ENCODE measurements around the gene PCDHGC5. TPM values are rescaled to one million over a fixed set of nuclear protein-coding genes. Genes with fewer than 3 reads are reported as not detected.

The PCDHGC5 gene
- polyA plus RNA-seq, 1 donor: 0.78 TPM

GRCh38 chr5:141529873-141530272 is 41.0 kb downstream of the PCDHGC5 start:
- no peak for DNase-seq (ENCODE audit: low read depth)

GRCh38 chr5:141532726-141533125 is 43.8 kb downstream of the PCDHGC5 start:
- DNase-seq (ENCODE audit: low read depth): no peak

GRCh38 chr5:141533897-141534296 is 45.0 kb downstream of the PCDHGC5 start:
- DNase-seq (ENCODE audit: low read depth): no peak

- no peak for DNase-seq (ENCODE audit: low read depth)
These were observed 45.8 kb downstream of the PCDHGC5 start for GRCh38 chr5:141534492-141535213.

Other genes starting within 250 kb of the PCDHGC5 start
- 7.0 TPM for gene PCDHB15, start 243.7 kb upstream of the PCDHGC5 start, polyA plus RNA-seq (ENCODE audit: insufficient read length)
- gene SLC25A2, start 185.0 kb upstream of the PCDHGC5 start, polyA plus RNA-seq (ENCODE audit: insufficient read length): 0.10 TPM
- 76.1 TPM for gene TAF7, start 168.3 kb upstream of the PCDHGC5 start, polyA plus RNA-seq (ENCODE audit: insufficient read length)
- 0.58 TPM for gene PCDHGA1, start 158.6 kb upstream of the PCDHGC5 start, polyA plus RNA-seq (ENCODE audit: insufficient read length)
- gene PCDHGA2, start 150.3 kb upstream of the PCDHGC5 start, polyA plus RNA-seq (ENCODE audit: insufficient read length): 2.1 TPM
- 1.1 TPM for gene PCDHGA3, start 145.3 kb upstream of the PCDHGC5 start, polyA plus RNA-seq (ENCODE audit: insufficient read length)
- 0.49 TPM for gene PCDHGB1, start 139.0 kb upstream of the PCDHGC5 start, polyA plus RNA-seq (ENCODE audit: insufficient read length)
- 1.0 TPM for gene PCDHGA4, start 134.1 kb upstream of the PCDHGC5 start, polyA plus RNA-seq (ENCODE audit: insufficient read length)
- 1.7 TPM for gene PCDHGB2, start 129.1 kb upstream of the PCDHGC5 start, polyA plus RNA-seq (ENCODE audit: insufficient read length)
- 2.6 TPM for gene PCDHGA5, start 124.9 kb upstream of the PCDHGC5 start, polyA plus RNA-seq (ENCODE audit: insufficient read length)
- 1.6 TPM for gene PCDHGB3, start 118.8 kb upstream of the PCDHGC5 start, polyA plus RNA-seq (ENCODE audit: insufficient read length)
- gene PCDHGA6, start 115.2 kb upstream of the PCDHGC5 start, polyA plus RNA-seq (ENCODE audit: insufficient read length): 2.6 TPM
- 1.4 TPM for gene PCDHGA7, start 106.3 kb upstream of the PCDHGC5 start, polyA plus RNA-seq (ENCODE audit: insufficient read length)
- 1.7 TPM for gene PCDHGB4, start 101.4 kb upstream of the PCDHGC5 start, polyA plus RNA-seq (ENCODE audit: insufficient read length)
- gene PCDHGA8, start 96.4 kb upstream of the PCDHGC5 start, polyA plus RNA-seq (ENCODE audit: insufficient read length): 0.73 TPM
- gene PCDHGB5, start 91.1 kb upstream of the PCDHGC5 start, polyA plus RNA-seq (ENCODE audit: insufficient read length): 3.1 TPM
- 3.3 TPM for gene PCDHGA9, start 86.3 kb upstream of the PCDHGC5 start, polyA plus RNA-seq (ENCODE audit: insufficient read length)
- 3.5 TPM for gene PCDHGB6, start 81.1 kb upstream of the PCDHGC5 start, polyA plus RNA-seq (ENCODE audit: insufficient read length)
- 1.4 TPM for gene PCDHGA10, start 76.1 kb upstream of the PCDHGC5 start, polyA plus RNA-seq (ENCODE audit: insufficient read length)
- gene PCDHGB7, start 71.4 kb upstream of the PCDHGC5 start, polyA plus RNA-seq (ENCODE audit: insufficient read length): 7.0 TPM
- 2.7 TPM for gene PCDHGA11, start 68.0 kb upstream of the PCDHGC5 start, polyA plus RNA-seq (ENCODE audit: insufficient read length)
- 1.7 TPM for gene PCDHGA12, start 58.6 kb upstream of the PCDHGC5 start, polyA plus RNA-seq (ENCODE audit: insufficient read length)
- 83.8 TPM for gene PCDHGC3, start 13.1 kb upstream of the PCDHGC5 start, polyA plus RNA-seq (ENCODE audit: insufficient read length)
- 1.8 TPM for gene PCDHGC4, start 4.1 kb upstream of the PCDHGC5 start, polyA plus RNA-seq (ENCODE audit: insufficient read length)
- 20.1 TPM for gene DIAPH1, start 129.9 kb downstream of the PCDHGC5 start, polyA plus RNA-seq (ENCODE audit: insufficient read length)
- gene HDAC3, start 147.8 kb downstream of the PCDHGC5 start, polyA plus RNA-seq (ENCODE audit: insufficient read length): 47.7 TPM
- 0.15 TPM for gene RELL2, start 147.9 kb downstream of the PCDHGC5 start, polyA plus RNA-seq (ENCODE audit: insufficient read length)
- gene FCHSD1, start 162.3 kb downstream of the PCDHGC5 start, polyA plus RNA-seq (ENCODE audit: insufficient read length): 6.5 TPM
- gene ARAP3, start 193.1 kb downstream of the PCDHGC5 start, polyA plus RNA-seq (ENCODE audit: insufficient read length): 13.0 TPM

Measured in forelimb muscle (tissue), 1 donor.